ENCODE data around the gene DCP2. TPM values are rescaled to one million over a fixed set of nuclear protein-coding genes. Genes with fewer than 3 reads are reported as not detected.

The DCP2 gene
- total RNA-seq, 1 donor from 2014 or later, result 93.0 TPM

- Mint-ChIP-seq H3K27ac (peak overlapping the region; percentile 63), H3K4me1 (ENCODE audit: low read depth) (peaks cover 10% of the 10 kb centered on the region), H3K9me3 (ENCODE audit: low read depth) (no peaks in the 10 kb centered on the region), H3K27me3 (no peaks in the 10 kb centered on the region), H3K4me3 (ENCODE audit: low read depth) (no peak overlapping the region), H3K36me3 (ENCODE audit: insufficient read depth) (peaks cover 12% of the 10 kb centered on the region)
- no peak for TF ChIP-seq CTCF (IDR thresholded peaks at IDR 0.05; ENCODE audit: unreplicated experiment)
- no peak for DNase-seq (ENCODE audit: low spot score, unreplicated experiment)
These were observed 50.8 kb downstream of the DCP2 start for GRCh38 chr5:113027431-113027830.

GRCh38 chr5:113029614-113030013 is 53.0 kb downstream of the DCP2 start:
- no peaks in the 10 kb centered on the region for H3K4me1 Mint-ChIP-seq (ENCODE audit: low read depth)
- TF ChIP-seq CTCF (IDR thresholded peaks at IDR 0.05; ENCODE audit: unreplicated experiment), result no peak
- no peaks in the 10 kb centered on the region for H3K9me3 Mint-ChIP-seq (ENCODE audit: low read depth)
- H3K27me3 Mint-ChIP-seq, result no peaks in the 10 kb centered on the region
- DNase-seq (ENCODE audit: low spot score, unreplicated experiment), result no peak
- peak overlapping the region; percentile 53 for H3K27ac Mint-ChIP-seq
- H3K36me3 Mint-ChIP-seq (ENCODE audit: insufficient read depth), result peaks cover 12% of the 10 kb centered on the region
- no peak overlapping the region for H3K4me3 Mint-ChIP-seq (ENCODE audit: low read depth)

GRCh38 chr5:113031104-113031503 is 54.5 kb downstream of the DCP2 start:
- no peak overlapping the region for H3K27ac Mint-ChIP-seq
- H3K4me1 Mint-ChIP-seq (ENCODE audit: low read depth), result no peaks in the 10 kb centered on the region
- peaks cover 10% of the 10 kb centered on the region for H3K36me3 Mint-ChIP-seq (ENCODE audit: insufficient read depth)
- TF ChIP-seq CTCF (IDR thresholded peaks at IDR 0.05; ENCODE audit: unreplicated experiment), result no peak
- H3K27me3 Mint-ChIP-seq, result no peaks in the 10 kb centered on the region
- no peak overlapping the region for H3K4me3 Mint-ChIP-seq (ENCODE audit: low read depth)
- no peaks in the 10 kb centered on the region for H3K9me3 Mint-ChIP-seq (ENCODE audit: low read depth)
- DNase-seq (ENCODE audit: low spot score, unreplicated experiment), result no peak

DNA sequence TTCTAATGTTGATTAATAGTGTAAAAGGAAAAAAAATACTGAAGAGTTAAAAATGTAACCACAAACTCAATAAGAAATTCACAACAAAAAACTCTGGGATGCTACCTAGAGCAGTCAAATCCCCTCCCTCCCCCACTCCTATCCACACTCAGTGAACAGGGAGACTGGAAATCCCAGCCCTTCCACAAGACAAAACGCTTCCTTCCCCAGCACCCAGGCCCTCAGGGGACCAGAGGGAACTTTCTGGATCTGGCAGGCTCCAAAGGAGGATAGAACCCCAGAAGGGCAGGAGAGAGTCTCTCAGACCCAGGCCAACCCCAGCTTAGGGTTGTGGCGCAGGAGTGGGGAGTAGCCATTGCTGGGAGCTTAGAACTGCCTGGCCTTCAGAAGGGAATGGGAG is 55.0 kb downstream of the DCP2 start:
- Mint-ChIP-seq H3K27ac (no peak overlapping the region), H3K4me3 (ENCODE audit: low read depth) (no peak overlapping the region), H3K4me1 (ENCODE audit: low read depth) (no peaks in the 10 kb centered on the region), H3K9me3 (ENCODE audit: low read depth) (no peaks in the 10 kb centered on the region), H3K27me3 (no peaks in the 10 kb centered on the region), H3K36me3 (ENCODE audit: insufficient read depth) (peaks cover 10% of the 10 kb centered on the region)
- no peak for TF ChIP-seq CTCF (IDR thresholded peaks at IDR 0.05; ENCODE audit: unreplicated experiment)
- DNase-seq (ENCODE audit: low spot score, unreplicated experiment), result no peak

DNA sequence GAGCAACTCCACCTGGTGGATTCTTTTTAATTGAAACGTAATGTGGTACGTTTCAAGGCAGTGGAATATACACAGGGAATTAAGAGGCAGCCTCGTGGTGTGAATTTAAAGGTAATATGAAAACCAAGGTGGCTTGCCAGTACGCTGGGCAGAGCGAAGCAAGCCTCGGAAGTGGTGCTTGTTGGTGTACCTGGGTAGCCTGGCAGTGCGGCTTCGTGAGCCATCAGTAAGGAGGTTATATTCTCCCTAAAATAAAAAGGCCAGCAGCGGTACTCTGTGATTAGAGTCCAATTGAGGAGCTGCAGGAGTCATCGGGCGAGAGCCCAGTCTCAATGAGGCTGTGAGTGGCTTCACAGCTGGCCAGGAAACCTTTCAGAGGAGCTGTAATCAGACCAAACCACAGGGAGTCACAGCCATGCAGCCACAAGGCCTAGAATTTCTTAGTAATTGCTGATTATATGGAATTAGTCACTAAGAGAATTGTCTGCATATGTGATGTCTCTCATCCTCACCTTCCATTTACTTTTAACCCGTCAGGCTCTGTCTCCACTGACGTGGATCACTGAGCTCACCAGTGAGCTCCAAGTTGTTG is 57.7 kb downstream of the DCP2 start:
- Mint-ChIP-seq H3K36me3 (ENCODE audit: insufficient read depth) (peaks cover 8% of the 10 kb centered on the region), H3K4me3 (ENCODE audit: low read depth) (no peak overlapping the region), H3K27me3 (no peaks in the 10 kb centered on the region), H3K27ac (no peak overlapping the region), H3K9me3 (ENCODE audit: low read depth) (no peaks in the 10 kb centered on the region), H3K4me1 (ENCODE audit: low read depth) (no peaks in the 10 kb centered on the region)
- no peak for TF ChIP-seq CTCF (IDR thresholded peaks at IDR 0.05; ENCODE audit: unreplicated experiment)
- DNase-seq (ENCODE audit: low spot score, unreplicated experiment), result no peak
